Measurements from ENCODE around the gene SHOC2.

SHOC2 gene

DNA sequence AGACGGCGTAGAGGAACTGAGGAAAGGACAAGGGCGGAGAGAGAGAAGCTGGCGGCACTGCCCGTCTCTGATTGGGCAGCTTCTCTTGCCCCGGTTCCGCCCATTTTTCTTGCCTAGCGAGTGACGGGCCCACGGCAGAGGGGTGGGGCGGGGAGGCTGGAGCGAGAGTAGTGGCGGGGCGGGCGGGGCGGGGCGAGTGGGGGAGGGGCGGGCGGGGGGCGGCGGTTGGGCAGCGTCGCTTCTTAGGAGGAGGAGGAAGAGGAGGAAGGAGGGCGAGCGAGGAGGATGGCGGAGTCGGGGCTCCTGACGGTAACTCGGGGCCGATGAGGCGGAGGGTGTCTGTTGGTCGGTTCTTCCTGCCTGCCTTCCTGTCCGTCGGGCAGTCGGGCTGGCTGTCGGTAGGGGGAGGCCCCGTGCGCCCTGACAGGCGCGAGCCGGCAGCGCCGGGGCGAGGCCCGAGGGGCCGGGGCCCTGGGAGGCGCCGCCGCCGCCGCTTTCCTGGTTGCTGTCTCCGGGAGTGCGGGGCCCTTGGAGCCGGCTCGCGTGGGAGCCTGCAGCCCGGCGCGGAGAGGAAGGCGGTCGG is at the start of gene SHOC2:
Gene SHOC2 (plus strand): TSS at position 256 of the 583 bp plus-strand sequence. CDS start 44,755 bp downstream, outside the sequence.
- H3K4me3 ChIP-seq (ENCODE audit: low read depth, low read length, poor library complexity, severe bottlenecking) = peak within 1 kb of the TSS; percentile 75
- no peak within 1 kb of the TSS; the same call in 1 of the 2 replicates for H2AFZ ChIP-seq (ENCODE audit: low read length)
- H3K9ac ChIP-seq (ENCODE audit: low read length) = peak within 1 kb of the TSS; percentile 81
- peaks cover 42% of the 10 kb centered on the region for H3K79me2 ChIP-seq (ENCODE audit: insufficient read depth, low read length)
- no peaks in the 10 kb centered on the region for H3K36me3 ChIP-seq (ENCODE audit: insufficient read depth, low read length)
- H3F3A ChIP-seq (ENCODE audit: insufficient read depth, low read length) = 0 out of 2 replicates have a peak, but pooled peaks cover 16% of the 10 kb centered on the region
- H3K27ac ChIP-seq (ENCODE audit: low read depth, low read length, poor library complexity, severe bottlenecking) = peak within 1 kb of the TSS; percentile 92
- peaks cover 62% of the 10 kb centered on the region for H3K4me1 ChIP-seq (ENCODE audit: insufficient read depth, low read length, severe bottlenecking)
- peak within 1 kb of the TSS; percentile 85 for H3K4me2 ChIP-seq (ENCODE audit: low read length)
- no peaks in the 10 kb centered on the region for H3K9me2 ChIP-seq (ENCODE audit: low read depth, low read length)
- TF ChIP-seq, protein P1, sequence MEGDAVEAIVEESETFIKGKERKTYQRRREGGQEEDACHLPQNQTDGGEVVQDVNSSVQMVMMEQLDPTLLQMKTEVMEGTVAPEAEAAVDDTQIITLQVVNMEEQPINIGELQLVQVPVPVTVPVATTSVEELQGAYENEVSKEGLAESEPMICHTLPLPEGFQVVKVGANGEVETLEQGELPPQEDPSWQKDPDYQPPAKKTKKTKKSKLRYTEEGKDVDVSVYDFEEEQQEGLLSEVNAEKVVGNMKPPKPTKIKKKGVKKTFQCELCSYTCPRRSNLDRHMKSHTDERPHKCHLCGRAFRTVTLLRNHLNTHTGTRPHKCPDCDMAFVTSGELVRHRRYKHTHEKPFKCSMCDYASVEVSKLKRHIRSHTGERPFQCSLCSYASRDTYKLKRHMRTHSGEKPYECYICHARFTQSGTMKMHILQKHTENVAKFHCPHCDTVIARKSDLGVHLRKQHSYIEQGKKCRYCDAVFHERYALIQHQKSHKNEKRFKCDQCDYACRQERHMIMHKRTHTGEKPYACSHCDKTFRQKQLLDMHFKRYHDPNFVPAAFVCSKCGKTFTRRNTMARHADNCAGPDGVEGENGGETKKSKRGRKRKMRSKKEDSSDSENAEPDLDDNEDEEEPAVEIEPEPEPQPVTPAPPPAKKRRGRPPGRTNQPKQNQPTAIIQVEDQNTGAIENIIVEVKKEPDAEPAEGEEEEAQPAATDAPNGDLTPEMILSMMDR (IDR thresholded peaks at IDR 0.05; ENCODE audit: low read length) = 0 out of 2 replicates have a peak, but pooled peaks have one; percentile 8
- no peak for TF ChIP-seq EZH2 (IDR thresholded peaks at IDR 0.05; ENCODE audit: borderline replicate concordance, low read length)
- H3K27me3 ChIP-seq (ENCODE audit: insufficient read depth, low read length) = no peaks in the 10 kb centered on the region
- H4K20me1 ChIP-seq (ENCODE audit: insufficient read depth, low read length) = no peaks in the 10 kb centered on the region
- no peaks in the 10 kb centered on the region for H3K9me3 ChIP-seq (ENCODE audit: low read length)

DNA sequence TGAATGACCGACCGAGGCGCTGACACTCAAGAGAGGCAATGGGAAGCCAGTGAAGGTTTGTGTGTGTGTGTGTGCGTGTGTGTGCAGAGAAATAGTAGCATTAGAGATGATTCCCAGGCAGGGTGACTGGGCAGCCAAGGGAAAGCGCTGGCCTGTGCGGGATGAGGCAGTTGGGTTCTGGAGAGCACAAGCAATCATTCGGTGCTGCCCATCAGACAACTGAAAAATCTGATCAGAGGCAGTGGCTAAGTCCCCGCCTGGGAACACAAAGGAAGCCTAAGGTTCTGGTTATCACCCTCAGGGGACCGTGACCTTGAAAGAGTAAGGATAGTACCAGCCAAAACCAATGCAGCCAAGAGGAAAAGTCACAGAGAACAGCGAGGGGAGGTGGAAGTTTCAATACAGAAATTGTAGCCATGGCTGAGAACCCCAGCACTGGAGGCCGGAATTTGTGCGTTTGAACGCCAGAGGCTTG is 48.5 kb upstream of the SHOC2 start:
- Histone ChIP-seq H3K27me3 (ENCODE audit: insufficient read depth, low read length) (no peaks in the 10 kb centered on the region), H3K9me2 (ENCODE audit: low read depth, low read length) (no peaks in the 10 kb centered on the region), H3K79me2 (ENCODE audit: insufficient read depth, low read length) (peaks cover 34% of the 10 kb centered on the region), H3K9me3 (ENCODE audit: low read length) (no peaks in the 10 kb centered on the region), H3K9ac (ENCODE audit: low read length) (peak overlapping the region; percentile 96), H3K27ac (ENCODE audit: low read depth, low read length, poor library complexity, severe bottlenecking) (peak overlapping the region; percentile 98), H3K36me3 (ENCODE audit: insufficient read depth, low read length) (peaks cover 11% of the 10 kb centered on the region), H4K20me1 (ENCODE audit: insufficient read depth, low read length) (no peaks in the 10 kb centered on the region), H3K4me2 (ENCODE audit: low read length) (peak overlapping the region; percentile 99), H3F3A (ENCODE audit: insufficient read depth, low read length) (peaks cover 4% of the 10 kb centered on the region; the same call in 1 of the 2 replicates), H3K4me1 (ENCODE audit: insufficient read depth, low read length, severe bottlenecking) (peaks cover 78% of the 10 kb centered on the region), H3K4me3 (ENCODE audit: low read depth, low read length, poor library complexity, severe bottlenecking) (peak overlapping the region; percentile 88), H2AFZ (ENCODE audit: low read length) (no peak overlapping the region)
- no peak for TF ChIP-seq EZH2 (IDR thresholded peaks at IDR 0.05; ENCODE audit: borderline replicate concordance, low read length)
- TF ChIP-seq, protein P1 (IDR thresholded peaks at IDR 0.05; ENCODE audit: low read length) = no peak

DNA sequence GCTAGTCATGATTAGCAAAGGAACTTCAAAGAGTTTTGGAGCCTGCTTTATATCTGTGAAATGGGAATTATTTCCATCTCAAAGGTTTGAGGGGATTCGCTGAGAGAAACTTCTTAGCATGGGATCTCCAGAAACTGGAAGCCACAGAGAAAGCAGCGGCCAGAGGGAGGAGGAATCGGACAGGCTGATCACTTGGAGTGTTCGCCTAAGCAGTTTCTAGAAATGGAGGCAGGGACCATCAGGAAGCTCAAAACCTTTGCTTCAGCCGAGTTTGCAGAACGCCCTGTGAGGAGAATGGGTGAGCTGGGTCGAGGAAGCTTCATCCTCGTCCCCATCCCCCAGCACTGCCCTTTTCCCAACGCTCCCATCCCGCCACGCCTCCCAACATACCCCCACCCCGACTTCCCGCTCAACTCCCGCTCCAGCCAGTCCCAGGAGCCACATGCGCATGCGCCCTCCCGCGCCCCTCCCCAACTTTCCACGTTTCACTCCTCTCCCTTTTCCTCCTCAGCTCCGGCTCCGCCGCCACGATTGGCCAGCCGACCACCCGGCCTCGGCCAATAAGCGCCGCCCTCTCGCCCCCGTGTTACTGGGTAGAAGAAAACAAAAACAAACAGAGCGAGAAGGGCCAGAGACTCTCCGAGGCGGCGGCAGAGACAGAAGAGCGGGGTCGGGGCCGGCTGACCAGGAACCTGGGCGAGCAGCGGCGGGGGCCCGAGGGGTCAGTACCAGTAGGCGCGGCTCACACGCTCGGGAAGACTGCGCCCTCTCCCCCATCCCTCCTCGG is 47.9 kb upstream of the SHOC2 start, which contains the start of gene PDCD4:
Gene PDCD4 (plus strand): TSS at position 631 of the 787 bp plus-strand sequence. CDS start 4,100 bp downstream, outside the sequence.
- Histone ChIP-seq H3K36me3 (ENCODE audit: insufficient read depth, low read length) (peaks cover 17% of the 10 kb centered on the region), H3K9ac (ENCODE audit: low read length) (peak within 1 kb of the TSS; percentile 96), H3K79me2 (ENCODE audit: insufficient read depth, low read length) (peaks cover 41% of the 10 kb centered on the region), H4K20me1 (ENCODE audit: insufficient read depth, low read length) (no peaks in the 10 kb centered on the region), H3K9me2 (ENCODE audit: low read depth, low read length) (no peaks in the 10 kb centered on the region), H2AFZ (ENCODE audit: low read length) (no peak within 1 kb of the TSS), H3F3A (ENCODE audit: insufficient read depth, low read length) (peaks cover 4% of the 10 kb centered on the region; the same call in 1 of the 2 replicates), H3K4me2 (ENCODE audit: low read length) (peak within 1 kb of the TSS; percentile 99), H3K9me3 (ENCODE audit: low read length) (no peaks in the 10 kb centered on the region), H3K4me3 (ENCODE audit: low read depth, low read length, poor library complexity, severe bottlenecking) (peak within 1 kb of the TSS; percentile 88), H3K27ac (ENCODE audit: low read depth, low read length, poor library complexity, severe bottlenecking) (peak within 1 kb of the TSS; percentile 98), H3K4me1 (ENCODE audit: insufficient read depth, low read length, severe bottlenecking) (peaks cover 78% of the 10 kb centered on the region), H3K27me3 (ENCODE audit: insufficient read depth, low read length) (no peaks in the 10 kb centered on the region)
- TF ChIP-seq, protein P1 (IDR thresholded peaks at IDR 0.05; ENCODE audit: low read length) = no peak
- TF ChIP-seq EZH2 (IDR thresholded peaks at IDR 0.05; ENCODE audit: borderline replicate concordance, low read length) = no peak

Data from OCI-LY1 (cell line).